B cell (primary cell): ENCODE data around the gene CNN1. TPM values are rescaled to one million over a fixed set of nuclear protein-coding genes. Genes with fewer than 3 reads are reported as not detected.
A peak's percentile ranks its signal among the peaks of the same experiment; 100 is the strongest.

Source experiments
- ATAC-seq: fragments of 200-7000 bp; cut with Tn5 transposase; one replicate; pipeline ENCODE4 v1.10.0; 2021; ENCODE audit warnings: low read depth, mild to moderate bottlenecking, moderate number of reproducible peaks, moderate library complexity
- CTCF ChIA-PET: fragments of 350-600 bp; sonication (Branson Sonifier 250); formaldehyde crosslinking; loops from one replicate; lab custom pipeline; 2021; ENCODE audit warnings: antibody characterized with exemption, inconsistent platforms; lab: Charles Lee
- POLR2A ChIA-PET: fragments of 350-600 bp; sonication (Branson Sonifier 250); formaldehyde crosslinking; loops from one replicate; lab custom pipeline; 2021; ENCODE audit warnings: antibody characterized with exemption; lab: Charles Lee
- DNase-seq: peaks from one replicate; pipeline ENCODE4 v3.0.0; 2013
- H2AFZ ChIP-seq: 2 replicates; pipeline ENCODE4 v1.6.1; 2012; ENCODE audit warnings: mild to moderate bottlenecking, low read depth, low read length; ENCODE audit not compliant: insufficient read depth, poor library complexity, severe bottlenecking
- H3K27ac ChIP-seq, 2 donors: 1 replicate in 1 of 2; 2 replicates in 1 of 2; pipeline ENCODE4 v1.5.1; 2012 to 2013; ENCODE audit warnings: low read length in 2 of 2, mild to moderate bottlenecking in 2 of 2, moderate library complexity in 1 of 2
- H3K27me3 ChIP-seq, 4 experiments: fragments of 200-600 bp in 1 of 4; sonication (generic) in 1 of 4; replicated peaks in 1 of 4; 1 replicate in 2 of 4; 2 replicates in 2 of 4; pipeline versions ENCODE4 v1.6.1 to v1.7.0; 2013 to 2016; ENCODE audit warnings: low read length in 3 of 4, mild to moderate bottlenecking in 2 of 4, mixed read lengths in 1 of 4, moderate library complexity in 1 of 4; ENCODE audit not compliant: insufficient read depth in 4 of 4, control insufficient read depth in 3 of 4; ENCODE audit errors: control extremely low read depth in 1 of 4
- H3K36me3 ChIP-seq, 2 experiments: replicated peaks in 1 of 2; 1 replicate in 1 of 2; 2 replicates in 1 of 2; pipeline versions ENCODE4 v1.6.1 to v1.7.1; 2013; ENCODE audit warnings: low read length in 1 of 2; ENCODE audit not compliant: insufficient read depth in 2 of 2, control insufficient read depth in 1 of 2; ENCODE audit errors: control extremely low read depth in 1 of 2, extremely low read depth in 1 of 2
- H3K4me1 ChIP-seq, 2 donors: fragments of 200-600 bp in 1 of 2; sonication (generic) in 1 of 2; 1 replicate in 1 of 2; 2 replicates in 1 of 2; pipeline versions ENCODE4 v1.5.1 to v1.6.1; 2013 to 2017; ENCODE audit warnings: low read length in 2 of 2; ENCODE audit not compliant: control insufficient read depth in 2 of 2, insufficient read depth in 2 of 2
- H3K4me2 ChIP-seq: replicated peaks from 2 replicates; pipeline ENCODE3; 2012; ENCODE audit warnings: mild to moderate bottlenecking, low read depth, low read length; ENCODE audit not compliant: poor library complexity, severe bottlenecking
- H3K4me3 ChIP-seq, 5 experiments: fragments of 200-600 bp in 1 of 5; sonication (generic) in 1 of 5; 1 replicate in 3 of 5; 2 replicates in 2 of 5; pipeline versions ENCODE4 v1.5.1 to v1.7.0; 2011 to 2016; ENCODE audit warnings: low read length in 4 of 5, mild to moderate bottlenecking in 4 of 5, low read depth in 2 of 5, control low read depth in 1 of 5, moderate library complexity in 1 of 5; ENCODE audit not compliant: insufficient read depth in 1 of 5; ENCODE audit errors: control extremely low read depth in 1 of 5, extremely low read depth in 1 of 5
- H3K79me2 ChIP-seq: fragments of 200-600 bp; sonication (generic); one replicate; pipeline ENCODE4 v1.6.0; 2016; ENCODE audit warnings: low read length; ENCODE audit not compliant: control insufficient read depth, insufficient read depth
- H3K9ac ChIP-seq: fragments of 200-600 bp; sonication (generic); 2 replicates; pipeline ENCODE4 v1.6.1; 2017; ENCODE audit warnings: mild to moderate bottlenecking, low read length, moderate library complexity
- H3K9me3 ChIP-seq, 3 donors: one replicate each; pipeline versions ENCODE4 v1.6.1 to v1.7.1; 2013; ENCODE audit warnings: low read length in 2 of 3; ENCODE audit not compliant: control insufficient read depth in 2 of 3, insufficient read depth in 1 of 3; ENCODE audit errors: control extremely low read depth in 1 of 3
- H4K20me1 ChIP-seq: 2 replicates; pipeline ENCODE4 v1.6.0; 2012; ENCODE audit warnings: mild to moderate bottlenecking, low read length; ENCODE audit not compliant: insufficient read depth, control insufficient read depth, poor library complexity, severe bottlenecking
- H3K27ac Mint-ChIP-seq: one replicate; pipeline ENCODE4 v1.8.0; 2021; ENCODE audit warnings: mixed read lengths
- H3K27me3 Mint-ChIP-seq: one replicate; pipeline ENCODE4 v1.8.0; 2021; ENCODE audit warnings: mixed read lengths
- H3K4me1 Mint-ChIP-seq: one replicate; pipeline ENCODE4 v1.8.0; 2021; ENCODE audit warnings: mixed read lengths
- H3K4me3 Mint-ChIP-seq: one replicate; pipeline ENCODE4 v1.8.0; 2021; ENCODE audit warnings: mixed read lengths
- H3K9me3 Mint-ChIP-seq: one replicate; pipeline ENCODE4 v1.8.0; 2022; ENCODE audit warnings: mixed read lengths; ENCODE audit not compliant: insufficient read depth
- EZH2 ChIP-seq: IDR thresholded peaks from 2 replicates; pipeline ENCODE4 v1.6.1; 2012; ENCODE audit warnings: borderline replicate concordance, low read depth, mild to moderate bottlenecking, moderate library complexity, low read length; ENCODE audit not compliant: insufficient read depth, poor library complexity, severe bottlenecking
- WGBS: methylation state at CpG from one replicate; pipeline ENCODE4 v1.1.5; 2013; ENCODE audit warnings: missing lambda C conversion rate; ENCODE audit not compliant: insufficient coverage; 5-methylcytosine and 5-hydroxymethylcytosine counted together
- intact Hi-C: fragments of 100-400 bp; cut with micrococcal nuclease; formaldehyde crosslinking; loops from one replicate; pipeline ENCODE4 v1.10.0; 2022
- polyA plus RNA-seq: library from polyadenylated mRNA; depleted of rRNA; stranded (reverse); fragments of >200 nt; gene quantifications from 2 replicates; pipeline ENCODE4 v1.2.3, GENCODE V29; 2012
- total RNA-seq, 2 donors: library from RNA; stranded (reverse); fragments of 120-200 nt in 1 of 2; gene quantifications; 1 replicate in 1 of 2; 2 replicates in 1 of 2; pipeline versions ENCODE4 v1.2.3 to v1.2.4, GENCODE V29; 2013 to 2022
- TF ChIP-seq, protein P1 (sequence below): fragments of 200-600 bp; IDR thresholded peaks from one replicate; pipeline ENCODE4 v1.8.0; 2022; ENCODE audit warnings: antibody characterized with exemption, mild to moderate bottlenecking

CNN1 gene
- total and polyA plus RNA-seq, 2 donors (not counting 1 experiment from before 2014, with no cell fraction given), result not detected

DNA sequence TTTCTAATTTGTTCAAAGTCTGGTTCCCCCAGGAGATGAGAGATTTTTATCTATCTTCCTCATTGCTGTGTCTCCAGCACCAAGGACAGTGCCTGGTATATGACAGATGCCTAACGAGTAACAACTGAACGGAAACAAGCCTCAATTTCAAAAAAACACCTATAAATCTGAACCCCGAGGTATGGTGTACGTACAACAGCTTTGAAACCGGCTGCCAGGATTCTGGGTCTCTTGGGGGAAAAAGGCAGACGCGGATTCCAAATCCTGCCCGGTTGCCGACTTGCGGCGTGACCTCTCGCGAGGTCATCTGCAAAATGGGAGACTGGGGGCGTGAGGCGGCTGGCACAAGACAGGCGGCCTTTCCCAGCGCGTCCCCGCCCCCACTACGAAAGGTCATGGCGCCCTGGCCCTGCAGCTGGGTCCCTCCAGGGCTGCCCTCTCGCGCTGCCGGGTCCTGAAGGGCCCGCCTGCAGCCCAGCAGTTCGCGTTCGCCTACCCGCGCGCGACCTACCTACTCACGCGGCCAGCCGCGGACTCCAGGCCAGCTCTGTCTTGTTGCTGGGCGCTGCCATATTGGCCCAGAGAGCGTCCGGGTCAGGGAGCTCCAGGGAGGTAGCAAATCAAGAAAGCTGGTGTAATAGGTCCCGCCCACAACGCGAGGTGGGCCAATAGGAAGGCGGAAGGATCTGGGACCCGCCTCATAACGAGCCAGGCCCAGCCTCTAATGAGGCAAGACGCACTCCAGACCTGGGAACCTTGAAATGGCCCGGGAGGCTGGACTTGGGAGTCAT, 9.9 kb upstream of the CNN1 start, which contains the start of gene ECSIT:
Gene ECSIT (minus strand): TSS at position 584 of the 791 bp plus-strand sequence. CDS start 9,964 bp downstream, outside the sequence.
- TF ChIP-seq, protein P1, sequence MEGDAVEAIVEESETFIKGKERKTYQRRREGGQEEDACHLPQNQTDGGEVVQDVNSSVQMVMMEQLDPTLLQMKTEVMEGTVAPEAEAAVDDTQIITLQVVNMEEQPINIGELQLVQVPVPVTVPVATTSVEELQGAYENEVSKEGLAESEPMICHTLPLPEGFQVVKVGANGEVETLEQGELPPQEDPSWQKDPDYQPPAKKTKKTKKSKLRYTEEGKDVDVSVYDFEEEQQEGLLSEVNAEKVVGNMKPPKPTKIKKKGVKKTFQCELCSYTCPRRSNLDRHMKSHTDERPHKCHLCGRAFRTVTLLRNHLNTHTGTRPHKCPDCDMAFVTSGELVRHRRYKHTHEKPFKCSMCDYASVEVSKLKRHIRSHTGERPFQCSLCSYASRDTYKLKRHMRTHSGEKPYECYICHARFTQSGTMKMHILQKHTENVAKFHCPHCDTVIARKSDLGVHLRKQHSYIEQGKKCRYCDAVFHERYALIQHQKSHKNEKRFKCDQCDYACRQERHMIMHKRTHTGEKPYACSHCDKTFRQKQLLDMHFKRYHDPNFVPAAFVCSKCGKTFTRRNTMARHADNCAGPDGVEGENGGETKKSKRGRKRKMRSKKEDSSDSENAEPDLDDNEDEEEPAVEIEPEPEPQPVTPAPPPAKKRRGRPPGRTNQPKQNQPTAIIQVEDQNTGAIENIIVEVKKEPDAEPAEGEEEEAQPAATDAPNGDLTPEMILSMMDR, result no peak
- no peak for TF ChIP-seq EZH2
- ATAC-seq (peak; percentile 99), DNase-seq (peak; percentile 95)
- WGBS, result under 1% methylated on average over 45 of the region's 47 CpGs
- intact Hi-C loops, result loop anchor here (1.0 to 2.0 kb wide), 4 partner anchors 23 to 238 kb away; partner anchors contain the start of genes ELOF1, ZNF441, ZNF627 and ZNF653
- ChIA-PET POLR2A (interaction anchor here (0.5 to 1.1 kb wide), 5 partner anchors 16 to 1427 kb away, joined by 3 to 12 read pairs (median 3); no protein-coding TSS in a partner anchor), CTCF (interaction anchor here (1.2 to 1.5 kb wide), 5 partner anchors 10 to 145 kb away, joined by 3 to 6 read pairs (median 4); partner anchors contain the start of genes ACP5, EPOR and ZNF653)
- Histone ChIP-seq H4K20me1 (no peaks in the 10 kb centered on the region), H3K4me2 (peak within 1 kb of the TSS; percentile 85), H3K27me3 (no peaks in the 10 kb centered on the region), H2AFZ (peak within 1 kb of the TSS; percentile 94), H3K4me1 (peaks cover 7 to 19% of the 10 kb centered on the region in 2 donors), H3K9me3 (peaks cover 0 to 4% (median 0%) of the 10 kb centered on the region in 3 donors), H3K4me3 (peak within 1 kb of the TSS; percentile 45 to 83 (median 79)), H3K27ac (peak within 1 kb of the TSS; percentile 58 to 79), H3K36me3 (no peaks in the 10 kb centered on the region), H3K9ac (peak within 1 kb of the TSS; percentile 84), H3K79me2 (peaks cover 43% of the 10 kb centered on the region)
- peak within 1 kb of the TSS; percentile 95 for H3K27ac Mint-ChIP-seq
- H3K9me3 Mint-ChIP-seq, result no peaks in the 10 kb centered on the region
- H3K4me1 Mint-ChIP-seq, result peaks cover 16% of the 10 kb centered on the region
- peak within 1 kb of the TSS; percentile 98 for H3K4me3 Mint-ChIP-seq
- no peaks in the 10 kb centered on the region for H3K27me3 Mint-ChIP-seq

DNA sequence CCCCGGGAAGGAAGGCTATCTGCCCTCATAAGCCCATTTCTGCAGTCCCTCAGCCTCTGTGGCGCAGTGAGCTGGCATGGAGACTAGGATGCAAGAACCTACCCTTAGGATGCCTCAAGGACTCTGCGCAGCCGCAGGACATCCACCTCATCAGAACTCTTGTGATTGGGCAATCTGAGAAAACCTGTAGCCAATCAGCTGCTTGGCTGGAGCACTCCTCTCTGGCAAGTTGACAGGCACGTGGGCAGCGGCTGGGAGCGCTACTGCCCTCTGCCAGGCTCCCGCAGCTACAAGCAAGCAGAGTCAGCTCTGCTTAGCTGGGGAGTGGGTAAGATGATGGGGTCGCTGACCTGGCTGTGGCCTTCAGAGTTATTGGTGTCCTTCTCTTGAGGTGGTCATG, 8.2 kb upstream of the CNN1 start:
- no peak overlapping the region for H3K4me3 Mint-ChIP-seq
- POLR2A ChIA-PET, result no interaction called here

More for the DNA sequence above, 8.2 kb upstream of the CNN1 start:
- CTCF ChIA-PET, result interaction anchor here (0.6 to 0.8 kb wide), 2 partner anchors 58 to 146 kb away, joined by 3 to 4 read pairs; partner anchors contain the start of gene EPOR
- ATAC-seq (no peak), DNase-seq (peak; percentile 52)
- Histone ChIP-seq H4K20me1 (no peaks in the 10 kb centered on the region), H3K79me2 (peaks cover 32% of the 10 kb centered on the region), H3K36me3 (no peaks in the 10 kb centered on the region), H3K9ac (no peak overlapping the region), H3K4me1 (peaks cover 15 to 32% of the 10 kb centered on the region in 2 donors), H3K4me2 (no peak overlapping the region), H3K27me3 (no peaks in the 10 kb centered on the region), H3K27ac (no peak overlapping the region), H3K9me3 (peaks cover 0 to 4% (median 0%) of the 10 kb centered on the region in 3 donors), H3K4me3 (no peak overlapping the region), H2AFZ (no peak overlapping the region)
- H3K27ac Mint-ChIP-seq, result peak overlapping the region; percentile 41
- peaks cover 26% of the 10 kb centered on the region for H3K4me1 Mint-ChIP-seq
- 27% methylated on average over 8 of the region's 9 CpGs for WGBS
- H3K27me3 Mint-ChIP-seq, result no peaks in the 10 kb centered on the region
- TF ChIP-seq EZH2, result no peak
- TF ChIP-seq, protein P1, result no peak
- no peaks in the 10 kb centered on the region for H3K9me3 Mint-ChIP-seq
- intact Hi-C loops, result no loop called here
